GM18502 (cell line): Measurements from ENCODE around the gene PSMB8.

Experiments used
- ATAC-seq: cut with Tn5 transposase; IDR thresholded peaks from one replicate; pipeline ENCODE4 v1.9.1; 2021; ENCODE audit warnings: mild to moderate bottlenecking; ENCODE audit not compliant: unreplicated experiment, poor library complexity

PSMB8 gene

GRCh38 chr6:32857156-32857891 is 13.5 kb upstream of the PSMB8 start:
- ATAC-seq: no peak

- no peak for ATAC-seq
Measured at GRCh38 chr6:32855467-32856174, 11.8 kb upstream of the PSMB8 start.

GRCh38 chr6:32854376-32855178 is 10.7 kb upstream of the PSMB8 start:
- ATAC-seq: peak; percentile 26

GRCh38 chr6:32853541-32854375 is 9.9 kb upstream of the PSMB8 start, which contains the start of the genes PSMB9 and TAP1:
Gene PSMB9, plus strand, starts transcription at chr6:32854192. Its CDS starts 38 bp downstream, at chr6:32854230.
Gene TAP1, minus strand, starts transcription at chr6:32853704. Its CDS starts 68 bp downstream, at chr6:32853636.
- peak; percentile 78 for ATAC-seq

GRCh38 chr6:32852844-32853540 is 9.1 kb upstream of the PSMB8 start:
- ATAC-seq: peak; percentile 19

GRCh38 chr6:32852018-32852843 is 8.4 kb upstream of the PSMB8 start:
- no peak for ATAC-seq

- no peak for ATAC-seq
Measured at GRCh38 chr6:32851025-32851424, 7.2 kb upstream of the PSMB8 start.

- no peak for ATAC-seq
Measured at GRCh38 chr6:32849126-32849525, 5.3 kb upstream of the PSMB8 start.

GRCh38 chr6:32847795-32848194 is 3.9 kb upstream of the PSMB8 start:
- no peak for ATAC-seq

GRCh38 chr6:32847004-32847403 is 3.2 kb upstream of the PSMB8 start:
- no peak for ATAC-seq

- ATAC-seq: no peak
Measured at GRCh38 chr6:32845384-32845884, 1.6 kb upstream of the PSMB8 start.

GRCh38 chr6:32844839-32845383 is 1.1 kb upstream of the PSMB8 start:
- no peak for ATAC-seq

GRCh38 chr6:32843331-32843978 is 392 bp downstream of the PSMB8 start:
- ATAC-seq: peak; percentile 0

- ATAC-seq: no peak
Measured at GRCh38 chr6:32842690-32843089, 1.2 kb downstream of the PSMB8 start.

- no peak for ATAC-seq
Measured at GRCh38 chr6:32842021-32842650, 1.7 kb downstream of the PSMB8 start.

GRCh38 chr6:32840604-32841246 is 3.1 kb downstream of the PSMB8 start:
- ATAC-seq: no peak

GRCh38 chr6:32839356-32839755 is 4.5 kb downstream of the PSMB8 start:
- ATAC-seq: no peak
